ENCODE results near the gene ELP4. TPM values are rescaled to one million over a fixed set of nuclear protein-coding genes. Genes with fewer than 3 reads are reported as not detected.

The ELP4 gene
- polyA plus RNA-seq, 2 of the 4 experiments (the other 2 are of a cell fraction) = 16.9 to 26.0 TPM

DNA sequence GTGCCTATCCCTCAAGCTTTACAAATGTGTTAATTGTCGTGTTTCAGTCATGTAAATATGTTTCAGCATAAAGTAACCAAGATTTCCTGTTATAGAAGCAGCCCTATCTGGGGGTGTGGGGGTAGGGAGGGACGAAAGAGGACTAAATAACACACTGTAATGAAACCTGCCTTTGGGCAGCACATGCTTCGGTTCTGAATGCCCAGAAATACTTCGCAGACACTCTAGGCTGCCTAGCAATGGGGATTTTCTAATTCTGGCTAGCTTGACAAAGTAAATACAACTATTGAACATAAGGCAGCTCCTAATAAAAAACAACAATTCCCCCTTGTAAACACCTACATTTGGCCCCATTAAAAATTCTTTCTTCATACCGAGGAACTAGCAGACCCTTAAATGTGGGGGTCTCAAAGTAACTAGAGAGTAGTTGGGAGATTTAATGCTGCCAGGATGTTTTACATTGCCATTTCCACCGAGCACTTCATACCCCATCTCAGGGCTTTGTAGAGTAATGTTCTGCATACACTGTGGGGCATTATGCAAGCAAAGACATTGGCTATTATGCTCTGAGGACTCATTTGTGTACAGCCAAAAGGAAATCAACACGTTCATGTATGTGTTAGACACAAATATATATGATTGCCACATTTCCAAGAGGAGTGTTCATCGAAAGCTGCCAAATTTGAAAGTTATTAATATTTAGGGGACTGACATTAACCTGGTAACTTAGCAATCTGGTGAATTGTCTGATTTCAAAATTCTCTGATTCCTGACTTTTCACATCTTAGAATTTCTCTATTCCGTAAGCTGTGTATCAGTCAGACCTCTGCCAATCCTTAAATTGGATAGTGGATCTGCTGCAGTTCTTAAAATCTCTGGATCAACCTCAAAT is 259.4 kb downstream of the ELP4 start:
- Histone ChIP-seq H3K4me3 (no peak overlapping the region), H3K4me2 (no peak overlapping the region), H3K9me3 (no peaks in the 10 kb centered on the region), H3K27ac (no peak overlapping the region), H3K4me1 (no peaks in the 10 kb centered on the region)
- no peak for FAIRE-seq
- TF ChIP-seq HES2 (IDR thresholded peaks at IDR 0.05) = no peak
- TF ChIP-seq PBX3 (IDR thresholded peaks at IDR 0.05) = no peak
- ATAC-seq = no peak
- WGBS (ENCODE audit: missing lambda C conversion rate) = 75% methylated on average over 9 of the region's 9 CpGs
- DNase-seq (ENCODE audit: low read depth in 1 of 2, low spot score in 1 of 2) = no peak
- POLR2A ChIA-PET = no interaction called here
- CTCF ChIA-PET = interaction anchor here (1.0 to 1.1 kb wide), 3 partner anchors 10 to 102 kb away, joined by 3 to 4 read pairs (median 3); no protein-coding TSS in a partner anchor

DNA sequence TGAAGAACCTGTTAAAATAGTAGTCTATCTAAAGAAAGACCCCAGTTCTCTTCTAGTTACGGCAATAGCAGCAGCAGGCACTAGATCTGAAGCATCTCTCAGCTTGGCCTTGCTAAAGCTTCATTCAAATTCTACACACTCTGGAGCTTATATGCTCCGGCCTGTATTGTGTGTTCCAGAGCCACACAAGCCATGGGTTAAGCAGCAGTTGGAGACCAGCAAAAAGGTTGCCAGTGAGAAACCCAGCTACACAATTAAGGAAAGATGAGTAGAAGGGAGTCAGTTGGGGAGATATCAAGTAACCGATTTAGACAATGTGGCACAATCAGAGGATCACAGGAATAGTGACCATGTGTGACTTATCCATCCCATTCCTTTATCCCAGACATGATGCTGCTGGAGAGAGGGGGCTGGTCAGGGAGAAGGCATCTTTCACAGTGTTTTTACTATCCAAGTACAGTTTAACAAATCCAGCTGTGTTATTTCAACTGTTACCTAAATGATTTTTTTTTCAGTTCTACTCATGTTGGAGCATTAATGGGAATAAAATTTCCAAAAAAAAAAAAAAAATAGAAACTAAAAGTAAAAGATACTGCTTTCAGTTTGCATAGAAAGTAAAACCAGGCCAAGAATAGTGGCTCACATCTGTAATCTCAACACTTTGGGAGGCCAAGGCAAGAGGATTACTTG is 260.6 kb downstream of the ELP4 start:
- Histone ChIP-seq H3K4me1 (no peaks in the 10 kb centered on the region), H3K9me3 (no peaks in the 10 kb centered on the region), H3K27ac (no peak overlapping the region), H3K4me3 (no peak overlapping the region), H3K4me2 (no peak overlapping the region)
- TF ChIP-seq JUN (IDR thresholded peaks at IDR 0.05) (no peak), MAX (IDR thresholded peaks at IDR 0.05) (no peak), PHF8 (IDR thresholded peaks at IDR 0.05; ENCODE audit: borderline replicate concordance, low read depth) (no peak), HOXA7 (CRISPR knock-in tag; IDR thresholded peaks at IDR 0.05) (no peak)
- ChIA-PET CTCF (interaction anchor here (1.0 to 1.1 kb wide), 2 partner anchors 31 to 101 kb away, joined by 3 to 4 read pairs; no protein-coding TSS in a partner anchor), POLR2A (no interaction called here)
- DNase-seq (ENCODE audit: low read depth in 1 of 2, low spot score in 1 of 2) (no peak), ATAC-seq (no peak), FAIRE-seq (no peak)
- 87% methylated on average over 3 of the region's 3 CpGs for WGBS (ENCODE audit: missing lambda C conversion rate)

GRCh38 chr11:31772412-31772811 is 262.8 kb downstream of the ELP4 start:
- H3K4me2 ChIP-seq = no peak overlapping the region
- H3K9me3 ChIP-seq = no peaks in the 10 kb centered on the region
- no peak for DNase-seq (ENCODE audit: low read depth in 1 of 2, low spot score in 1 of 2)
- no peak for FAIRE-seq
- no peak for ATAC-seq
- ChIA-PET POLR2A (no interaction called here), CTCF (no interaction called here)
- WGBS (ENCODE audit: missing lambda C conversion rate) = 78% methylated on average over 2 of the region's 2 CpGs
- no peak for TF ChIP-seq RAD21 (conservative IDR thresholded peaks at IDR 0.05 in 1 of 2, IDR thresholded peaks at IDR 0.05 in 1 of 2)
- TF ChIP-seq HMGXB4 (CRISPR knock-in tag; IDR thresholded peaks at IDR 0.05; ENCODE audit: borderline replicate concordance) = no peak
- TF ChIP-seq RNF2 (IDR thresholded peaks at IDR 0.05; ENCODE audit: borderline replicate concordance, low read depth) = no peak
- no peak for TF ChIP-seq ZNF302 (CRISPR knock-in tag; IDR thresholded peaks at IDR 0.05)
- no peak for TF ChIP-seq POLR2AphosphoS2 (conservative IDR thresholded peaks at IDR 0.05; ENCODE audit: low read length)
- no peak for TF ChIP-seq JUN (IDR thresholded peaks at IDR 0.05)
- no peak for TF ChIP-seq GATA3 (IDR thresholded peaks at IDR 0.05; ENCODE audit: borderline replicate concordance)
- no peak for TF ChIP-seq EP300 (IDR thresholded peaks at IDR 0.05)
- TF ChIP-seq NFE2L2 (conservative IDR thresholded peaks at IDR 0.05; ENCODE audit: low read length) = no peak
- no peak for TF ChIP-seq MAZ (IDR thresholded peaks at IDR 0.05; ENCODE audit: borderline replicate concordance, low read depth, low read length)
- H3K4me3 ChIP-seq = no peak overlapping the region
- H3K4me1 ChIP-seq = no peaks in the 10 kb centered on the region
- no peak overlapping the region for H3K27ac ChIP-seq

Data from A549 (cell line).